D341Med (cell line): ENCODE data around the gene WDR59.
"Not testable (repeated sequence)": the region's sequence is repeated elsewhere in the genome, so short reads cannot be mapped to it uniquely, and the experiment has no call there.

Experiments
- DNase-seq: peaks from one replicate; pipeline ENCODE4 v3.0.0; 2012; ENCODE audit warnings: low spot score

The WDR59 gene, protein sequence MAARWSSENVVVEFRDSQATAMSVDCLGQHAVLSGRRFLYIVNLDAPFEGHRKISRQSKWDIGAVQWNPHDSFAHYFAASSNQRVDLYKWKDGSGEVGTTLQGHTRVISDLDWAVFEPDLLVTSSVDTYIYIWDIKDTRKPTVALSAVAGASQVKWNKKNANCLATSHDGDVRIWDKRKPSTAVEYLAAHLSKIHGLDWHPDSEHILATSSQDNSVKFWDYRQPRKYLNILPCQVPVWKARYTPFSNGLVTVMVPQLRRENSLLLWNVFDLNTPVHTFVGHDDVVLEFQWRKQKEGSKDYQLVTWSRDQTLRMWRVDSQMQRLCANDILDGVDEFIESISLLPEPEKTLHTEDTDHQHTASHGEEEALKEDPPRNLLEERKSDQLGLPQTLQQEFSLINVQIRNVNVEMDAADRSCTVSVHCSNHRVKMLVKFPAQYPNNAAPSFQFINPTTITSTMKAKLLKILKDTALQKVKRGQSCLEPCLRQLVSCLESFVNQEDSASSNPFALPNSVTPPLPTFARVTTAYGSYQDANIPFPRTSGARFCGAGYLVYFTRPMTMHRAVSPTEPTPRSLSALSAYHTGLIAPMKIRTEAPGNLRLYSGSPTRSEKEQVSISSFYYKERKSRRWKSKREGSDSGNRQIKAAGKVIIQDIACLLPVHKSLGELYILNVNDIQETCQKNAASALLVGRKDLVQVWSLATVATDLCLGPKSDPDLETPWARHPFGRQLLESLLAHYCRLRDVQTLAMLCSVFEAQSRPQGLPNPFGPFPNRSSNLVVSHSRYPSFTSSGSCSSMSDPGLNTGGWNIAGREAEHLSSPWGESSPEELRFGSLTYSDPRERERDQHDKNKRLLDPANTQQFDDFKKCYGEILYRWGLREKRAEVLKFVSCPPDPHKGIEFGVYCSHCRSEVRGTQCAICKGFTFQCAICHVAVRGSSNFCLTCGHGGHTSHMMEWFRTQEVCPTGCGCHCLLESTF

DNA sequence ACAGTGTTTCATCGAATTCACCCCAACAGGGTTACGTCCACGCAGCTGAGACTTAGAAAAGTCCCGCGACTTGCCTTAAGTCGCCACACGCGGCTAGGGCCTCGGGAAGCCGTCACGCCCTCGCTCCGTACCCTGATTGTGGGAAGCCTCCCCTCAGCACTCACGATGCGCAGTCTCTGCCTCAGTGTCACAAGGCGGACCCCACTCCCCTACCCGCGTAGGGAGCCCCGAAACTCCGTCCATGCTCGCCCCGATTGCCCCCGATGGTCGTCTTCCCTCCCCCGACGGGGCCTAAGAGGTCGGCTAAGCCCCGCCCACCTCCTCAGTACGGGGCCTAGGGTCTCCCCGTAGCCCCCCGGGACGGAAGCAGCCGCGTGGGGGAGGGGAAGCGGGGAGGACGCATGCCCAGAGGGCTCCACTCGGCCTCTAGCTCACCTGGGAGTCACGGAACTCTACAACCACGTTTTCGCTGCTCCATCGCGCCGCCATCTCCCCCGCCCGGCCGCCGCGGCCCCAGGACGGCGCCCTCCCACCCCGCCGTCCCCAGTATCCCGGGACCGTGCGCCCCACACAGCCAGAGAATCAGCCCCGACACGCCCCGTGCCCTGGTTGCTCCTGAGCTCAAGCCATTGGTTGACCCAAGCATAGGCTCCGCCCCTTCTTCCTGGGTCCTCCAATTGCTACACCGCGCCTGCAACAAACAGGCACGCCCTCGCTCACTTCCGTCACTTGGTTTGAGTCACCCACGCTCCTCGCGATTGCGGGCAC is at the start of gene WDR59:
Gene WDR59 (minus strand): TSS at position 595 of the 768 bp plus-strand sequence. CDS start 106 bp downstream, at position 489.
- DNase-seq: peak; percentile 95

DNA sequence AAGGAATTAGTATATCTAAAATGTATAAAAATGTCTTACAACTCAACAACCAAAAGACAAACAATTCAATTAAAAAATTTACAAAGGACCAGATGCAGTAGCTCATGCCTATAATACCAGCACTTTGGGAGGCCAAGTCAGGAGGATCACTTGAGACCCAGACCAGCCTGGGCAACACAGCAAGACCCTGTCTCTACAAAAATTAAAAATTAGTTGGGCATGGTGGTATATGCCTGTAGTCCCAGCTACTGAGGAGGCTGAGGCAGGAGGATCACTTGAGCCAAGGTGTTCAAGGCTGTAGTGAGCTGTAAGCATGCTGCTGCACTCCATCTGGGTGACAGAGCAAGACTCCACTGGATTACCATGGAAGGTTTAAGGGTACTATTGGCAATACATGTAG is 47.7 kb upstream of the WDR59 start:
- DNase-seq: no peak

DNA sequence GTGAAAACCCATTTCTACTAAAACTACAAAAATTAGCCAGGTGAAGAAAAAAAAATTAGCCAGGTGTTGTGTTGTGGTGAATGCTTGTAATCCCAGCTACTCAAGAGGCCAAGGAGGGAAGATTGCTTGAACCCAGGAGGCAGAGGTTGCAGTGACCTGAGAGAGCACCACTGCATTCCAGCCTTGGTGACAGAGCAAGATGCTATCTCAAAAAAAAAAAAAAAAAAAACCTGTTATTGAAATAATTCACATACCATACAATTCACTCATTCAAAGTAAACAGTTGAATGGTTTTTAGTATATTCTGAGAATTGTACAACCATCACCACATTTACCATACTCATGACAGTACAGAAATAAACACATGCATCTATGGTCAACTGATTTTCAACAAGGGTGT is 44.9 kb upstream of the WDR59 start:
- no peak for DNase-seq

DNA sequence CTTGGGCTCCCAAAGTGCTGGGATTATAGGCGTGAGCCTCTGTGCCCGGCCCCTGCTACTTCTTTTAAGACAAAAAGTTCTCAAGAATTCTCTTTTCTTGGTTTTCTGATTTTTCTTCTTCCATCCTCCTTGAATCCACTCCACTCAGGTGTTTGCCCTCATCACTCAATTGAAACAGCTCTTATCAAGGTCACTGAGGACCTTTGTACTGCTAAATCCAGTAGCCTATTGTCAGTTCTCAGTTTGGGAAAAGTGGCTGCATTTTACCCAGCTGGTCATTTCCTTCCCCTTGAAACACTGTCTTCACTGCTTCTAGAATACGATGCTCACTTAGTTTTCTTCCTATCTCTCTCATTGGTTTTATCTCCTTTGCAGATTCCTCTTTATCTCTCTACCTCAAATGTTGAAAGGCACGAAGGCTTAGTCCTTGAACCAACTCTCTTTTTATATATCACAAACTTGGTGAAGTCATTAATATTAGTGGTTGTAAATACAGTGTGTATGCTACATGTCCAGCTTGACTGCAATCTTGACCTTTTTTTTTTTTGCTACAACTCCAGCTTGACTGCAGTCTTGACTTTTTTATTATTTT is 43.7 kb upstream of the WDR59 start:
- no peak for DNase-seq

DNA sequence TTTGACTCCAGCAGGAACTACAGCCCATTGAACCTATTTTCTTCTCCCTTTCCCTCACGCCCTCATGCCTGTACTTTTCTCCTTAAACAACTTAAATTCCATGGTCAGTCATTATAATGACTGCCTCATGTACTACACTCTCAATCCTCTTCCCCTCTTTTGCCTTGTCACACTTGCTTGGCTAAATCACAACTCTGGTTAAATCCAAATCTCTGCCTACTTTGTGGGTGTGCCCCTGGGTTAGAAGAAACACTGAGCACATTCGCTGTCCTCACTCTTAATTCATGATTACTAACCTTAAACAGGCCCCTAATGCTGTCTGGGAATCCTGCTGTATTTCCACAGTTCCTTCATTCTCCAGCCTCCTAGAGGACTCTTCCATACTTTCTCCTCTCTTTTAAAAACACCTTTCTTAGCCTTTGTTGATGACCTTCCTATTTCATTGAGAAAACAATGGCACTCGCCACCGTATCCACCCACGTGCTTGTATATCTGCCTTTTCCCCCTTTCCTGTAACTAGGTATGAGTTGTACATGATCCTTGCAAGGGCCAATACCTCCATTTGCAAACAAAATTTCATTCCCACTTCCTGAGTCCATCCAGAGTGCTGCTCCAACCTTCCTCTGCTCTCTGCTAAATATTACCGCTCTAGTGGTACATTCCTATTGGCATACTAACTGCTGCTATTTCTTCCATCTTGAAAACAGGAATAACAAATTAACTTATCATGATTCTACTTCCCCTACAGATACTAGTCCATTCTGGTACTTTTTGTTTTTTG is 42.8 kb upstream of the WDR59 start:
- no peak for DNase-seq

DNA sequence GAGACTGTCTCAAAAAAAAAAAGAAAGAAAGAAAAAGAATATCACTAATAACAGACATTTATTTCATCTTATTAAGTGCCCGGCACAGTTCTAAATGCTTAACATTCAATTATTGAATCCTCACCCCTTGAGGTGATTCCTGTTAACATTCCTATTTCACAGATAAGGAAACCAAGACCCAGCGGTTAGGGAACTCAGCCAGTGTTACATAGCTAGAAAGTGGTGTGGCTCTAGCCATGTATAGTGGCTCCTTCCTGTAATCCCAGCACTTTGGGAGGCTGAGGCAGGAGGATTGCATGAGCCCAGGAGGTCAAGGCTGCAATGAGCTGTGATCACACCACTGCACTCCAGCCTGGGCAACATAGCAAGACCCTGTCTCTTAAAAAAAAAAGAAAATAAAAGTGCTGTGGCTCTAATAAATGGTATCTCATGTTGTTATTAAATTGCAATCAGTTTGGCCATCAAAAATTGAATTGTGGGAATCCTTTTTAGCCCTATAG is 42.0 kb upstream of the WDR59 start:
- no peak for DNase-seq

DNA sequence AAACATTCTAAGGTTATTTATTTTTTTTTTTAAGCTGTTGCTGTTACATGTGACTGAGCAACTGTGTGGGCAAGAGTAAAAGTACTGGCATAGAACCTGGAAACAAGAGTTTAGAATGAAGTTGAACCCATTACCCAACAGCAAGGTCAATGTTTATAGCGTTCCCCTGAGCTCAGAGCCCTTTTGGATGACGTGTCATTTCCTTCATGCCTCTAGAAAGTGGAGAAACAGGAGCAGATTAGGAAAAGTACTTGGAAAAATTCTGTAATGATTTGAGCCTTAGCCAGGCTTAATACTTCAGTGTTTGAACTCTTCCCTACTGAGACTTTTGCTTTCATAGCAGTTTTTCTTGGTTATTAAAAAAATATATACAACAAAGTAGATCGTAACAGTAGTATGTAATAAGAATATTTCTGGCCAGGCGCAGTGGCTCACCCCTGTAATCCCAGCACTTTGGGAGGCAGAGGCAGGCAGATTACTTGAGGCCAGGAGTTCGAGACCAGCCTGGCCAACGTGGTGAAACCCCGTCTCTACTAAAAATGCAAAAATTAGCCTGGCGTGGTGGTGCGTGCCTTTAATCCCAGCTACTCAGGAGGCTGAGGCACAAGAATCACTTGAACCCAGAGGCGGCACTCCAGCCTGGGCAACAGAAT is 41.4 kb upstream of the WDR59 start:
- not testable (repeated sequence) for DNase-seq

DNA sequence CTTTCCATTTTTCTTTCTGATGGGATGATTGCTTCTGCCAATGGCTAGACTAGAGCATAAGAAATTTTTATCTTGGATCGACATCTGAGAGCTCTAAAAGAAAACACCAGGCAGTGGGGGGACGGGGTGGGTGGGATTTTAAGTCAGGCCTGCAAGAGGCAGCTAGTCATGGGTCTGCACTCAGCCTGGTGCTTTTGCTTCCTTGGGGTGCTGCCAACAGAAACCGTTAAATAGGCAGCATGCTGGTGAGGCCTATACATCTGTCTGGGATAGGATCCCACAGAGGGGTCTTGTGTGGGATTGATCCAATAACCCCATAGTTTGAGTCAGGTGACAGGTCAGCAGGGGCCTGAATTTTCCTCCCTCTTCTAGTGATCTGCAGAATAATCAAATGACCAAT is 40.8 kb upstream of the WDR59 start:
- DNase-seq: no peak

DNA sequence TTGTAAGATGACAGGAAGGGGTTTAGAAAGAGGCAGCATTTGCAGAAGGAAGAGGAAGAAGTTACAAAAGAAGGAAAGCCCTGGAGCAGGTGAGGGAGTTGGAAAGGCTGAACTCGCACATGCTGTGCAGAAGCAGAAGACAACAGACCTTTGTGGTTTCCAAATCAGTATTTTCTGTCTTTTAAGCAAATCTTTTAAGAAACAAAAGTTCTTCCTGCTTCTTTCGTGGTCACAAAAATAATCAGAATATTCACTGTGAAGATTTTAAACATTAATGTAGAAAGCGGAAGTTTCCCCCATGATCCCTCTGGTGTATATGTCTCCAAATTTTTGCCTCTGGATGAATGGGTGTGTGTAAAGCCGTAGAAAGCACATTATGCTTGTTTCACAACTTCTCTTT is 39.7 kb upstream of the WDR59 start:
- DNase-seq: no peak

DNA sequence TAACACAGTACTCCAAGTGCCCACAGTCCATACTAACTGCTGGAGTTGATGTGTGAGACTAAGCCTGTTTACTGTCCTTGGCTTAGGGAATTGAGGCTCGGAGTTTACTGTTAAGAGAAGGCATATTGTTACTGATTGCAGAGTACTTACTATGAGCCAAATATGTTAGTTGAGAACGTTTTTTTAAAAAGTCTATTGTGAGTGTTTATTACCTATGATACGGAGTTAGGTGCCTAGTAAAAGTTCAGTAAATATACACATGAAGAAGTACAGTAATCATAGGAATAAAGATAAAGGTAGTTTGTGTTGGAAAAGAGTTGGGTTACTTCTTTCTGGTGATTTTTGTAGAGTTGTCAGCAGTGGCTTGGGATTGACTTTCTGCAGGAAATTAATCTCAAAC is 39.3 kb upstream of the WDR59 start:
- no peak for DNase-seq

DNA sequence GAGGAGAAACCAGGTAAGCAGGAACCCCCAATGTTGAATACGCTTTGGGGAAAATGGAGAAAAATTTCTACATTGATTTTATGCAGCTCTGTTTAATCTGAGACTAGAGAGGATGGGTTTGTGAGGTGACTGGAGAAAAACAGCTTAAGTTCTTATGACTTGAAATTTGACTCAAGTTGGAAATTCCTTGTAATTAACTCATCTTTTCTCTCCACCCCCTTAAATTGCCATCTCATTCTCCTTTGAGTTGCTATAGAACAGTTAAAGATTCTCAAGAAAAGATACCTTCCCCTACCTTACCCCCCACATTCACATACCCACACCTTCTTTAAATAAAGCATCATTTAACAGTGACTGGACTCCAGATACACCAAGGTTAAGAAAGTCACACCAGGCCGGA is 38.1 kb upstream of the WDR59 start:
- no peak for DNase-seq

DNA sequence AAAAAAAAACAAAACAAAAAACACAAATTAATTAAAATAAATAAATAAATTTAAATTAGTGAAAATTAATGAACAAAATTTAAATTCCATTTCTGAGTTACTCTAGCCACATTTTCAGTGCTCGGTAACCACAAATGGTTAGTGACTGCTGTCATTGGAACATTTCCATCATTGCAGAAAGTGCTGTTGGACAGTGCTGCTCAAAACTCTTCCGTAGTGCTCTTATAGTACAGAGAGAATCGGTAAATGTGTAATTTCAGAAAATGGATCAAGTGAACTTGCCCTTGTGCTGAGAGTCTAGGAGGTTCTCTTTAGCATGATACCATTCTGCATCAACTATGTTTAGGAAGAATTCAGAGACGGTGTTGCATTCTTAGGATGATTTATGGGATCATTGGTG is 37.6 kb upstream of the WDR59 start:
- no peak for DNase-seq

DNA sequence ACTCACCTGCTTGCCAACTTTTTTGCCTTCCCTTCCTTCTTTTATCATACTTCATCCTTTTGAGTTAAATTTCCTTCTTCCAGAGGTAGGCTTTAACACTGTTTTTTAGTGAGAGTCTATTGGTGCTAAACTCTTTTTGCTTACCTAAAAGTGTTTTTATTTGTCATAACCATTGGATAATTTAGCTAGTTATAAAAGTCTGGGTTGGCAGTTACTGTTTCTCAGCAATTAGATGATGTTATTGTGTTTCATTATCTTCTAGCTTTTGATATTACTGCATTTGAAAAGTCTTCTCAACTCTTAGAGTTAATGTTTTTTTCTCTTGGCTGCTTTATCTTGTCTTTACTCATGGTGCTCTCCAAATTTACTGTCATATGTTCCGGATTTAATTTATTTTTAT is 36.5 kb upstream of the WDR59 start:
- DNase-seq: no peak

DNA sequence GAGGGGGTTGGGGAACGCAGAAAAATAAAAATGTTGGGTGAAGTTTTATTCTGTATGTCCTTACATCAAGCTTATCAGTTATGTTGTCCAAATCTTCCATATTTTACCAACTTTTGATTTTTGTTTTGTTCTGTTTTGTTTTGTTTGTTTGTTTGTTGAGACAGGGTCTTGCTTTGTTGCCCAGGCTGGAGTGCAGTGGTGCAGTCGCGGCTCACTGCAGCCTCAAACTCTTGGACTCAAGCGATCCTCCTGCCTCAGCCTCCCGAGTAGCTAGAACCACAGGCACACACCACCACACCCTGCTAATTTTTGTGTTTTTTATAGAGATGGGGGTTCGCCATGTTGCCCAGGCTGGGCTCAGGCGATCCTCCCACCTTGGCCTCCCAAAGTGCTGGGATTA is 34.7 kb upstream of the WDR59 start:
- DNase-seq: no peak

DNA sequence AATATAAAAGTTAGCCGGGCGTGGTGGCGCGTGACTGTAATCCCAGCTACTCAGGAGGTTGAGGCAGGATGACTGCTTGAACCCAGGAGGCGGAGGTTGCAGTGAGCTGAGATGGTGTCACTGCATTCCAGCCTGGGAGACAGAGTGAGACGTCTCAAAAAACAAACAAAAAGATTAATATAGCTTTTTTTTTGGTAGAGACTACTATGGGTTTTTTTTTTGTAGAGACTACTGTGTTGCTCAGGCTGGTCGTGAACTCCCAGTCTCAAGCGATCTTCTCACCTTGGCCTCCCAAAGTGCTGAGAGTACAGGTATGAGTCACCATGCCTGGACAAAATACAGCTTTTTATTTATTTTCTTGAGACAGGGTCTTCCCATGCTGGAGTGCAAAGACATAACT is 34.1 kb upstream of the WDR59 start:
- DNase-seq: no peak

DNA sequence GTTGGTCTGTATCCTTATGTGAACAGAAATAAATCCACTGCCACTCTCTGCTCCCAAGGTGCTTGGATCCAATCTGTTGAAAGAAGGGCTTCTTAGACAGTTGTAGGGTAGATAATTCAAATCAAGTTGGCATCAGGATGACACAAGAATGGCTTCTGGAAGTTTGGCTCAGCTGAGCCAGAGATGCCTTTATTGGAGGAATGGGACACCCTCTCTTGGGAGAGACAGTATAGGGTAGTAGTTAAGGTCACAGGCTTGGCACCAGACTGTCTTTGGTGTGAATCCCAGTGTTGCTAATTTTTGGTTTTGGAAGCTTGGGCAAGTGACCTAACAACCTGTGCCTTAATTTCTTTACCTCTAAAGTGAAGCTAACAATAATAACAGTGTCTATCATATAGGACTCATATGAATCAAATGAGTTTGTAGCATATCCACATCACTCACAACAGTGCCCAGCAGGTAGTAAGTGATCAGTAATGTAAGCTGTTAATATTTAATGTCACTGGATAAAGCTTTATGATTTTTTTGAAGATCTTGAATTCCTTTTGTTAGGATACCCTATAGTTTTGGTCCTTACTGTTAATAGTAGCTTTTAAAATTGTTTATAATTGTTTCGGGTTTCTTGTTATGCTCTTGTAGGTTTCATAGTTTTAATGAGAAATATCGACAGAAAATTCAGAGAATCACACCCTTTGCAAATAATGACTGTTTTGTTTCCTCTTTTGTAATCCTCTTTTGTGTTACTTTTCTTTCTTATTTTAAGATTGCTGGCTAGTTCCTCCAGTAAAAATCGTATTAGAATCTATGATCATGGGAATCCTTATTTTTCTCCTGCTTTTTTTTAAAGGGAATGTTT is 33.0 kb upstream of the WDR59 start:
- no peak for DNase-seq

DNA sequence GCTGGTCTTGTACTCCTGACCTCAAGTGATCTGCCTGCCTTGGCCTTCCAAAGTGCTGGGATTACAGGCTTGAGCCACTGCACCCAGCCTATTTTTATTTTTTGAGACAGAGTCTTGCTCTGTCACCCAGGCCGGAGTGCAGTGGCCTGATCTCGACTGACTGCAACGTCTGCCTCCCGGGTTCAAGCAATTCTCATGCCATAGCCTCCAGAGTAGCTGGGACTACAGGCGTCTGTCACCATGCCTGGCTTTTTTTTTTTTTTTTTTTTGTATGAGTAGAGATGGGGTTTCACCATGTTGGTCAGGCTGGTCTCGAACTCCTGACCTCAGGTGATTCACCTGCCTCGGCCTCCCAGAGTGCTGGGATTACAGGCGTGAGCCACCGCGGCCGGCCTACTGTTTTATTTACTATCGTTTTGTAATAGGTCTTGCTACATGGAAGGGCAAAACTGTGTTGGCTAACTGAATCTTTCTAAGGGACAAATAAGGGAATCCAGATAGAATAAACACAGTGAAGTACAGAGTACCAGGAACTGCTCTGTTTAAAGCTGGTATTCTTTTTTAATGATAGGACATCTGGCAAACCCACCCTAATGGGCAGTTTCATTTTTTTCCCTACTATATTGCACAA is 31.6 kb upstream of the WDR59 start:
- DNase-seq: not testable (repeated sequence)

DNA sequence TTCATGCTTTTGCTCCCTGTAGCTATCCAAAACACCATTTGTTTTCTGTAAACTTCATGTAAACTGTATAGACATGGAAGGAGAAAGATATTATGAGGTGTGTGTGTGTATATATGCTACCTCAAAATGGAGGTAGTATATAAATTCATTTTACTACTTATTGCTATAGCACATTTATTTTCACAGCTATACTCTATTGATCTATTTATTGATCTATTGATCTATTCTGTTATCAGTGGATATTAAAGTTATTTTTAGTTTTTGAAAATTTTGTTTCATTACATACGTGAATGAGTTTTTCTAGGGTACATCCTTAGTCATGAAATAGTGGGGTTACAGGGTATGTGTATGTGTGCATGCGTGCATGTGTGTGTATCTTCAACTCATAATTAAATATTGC is 29.4 kb upstream of the WDR59 start:
- DNase-seq: no peak

DNA sequence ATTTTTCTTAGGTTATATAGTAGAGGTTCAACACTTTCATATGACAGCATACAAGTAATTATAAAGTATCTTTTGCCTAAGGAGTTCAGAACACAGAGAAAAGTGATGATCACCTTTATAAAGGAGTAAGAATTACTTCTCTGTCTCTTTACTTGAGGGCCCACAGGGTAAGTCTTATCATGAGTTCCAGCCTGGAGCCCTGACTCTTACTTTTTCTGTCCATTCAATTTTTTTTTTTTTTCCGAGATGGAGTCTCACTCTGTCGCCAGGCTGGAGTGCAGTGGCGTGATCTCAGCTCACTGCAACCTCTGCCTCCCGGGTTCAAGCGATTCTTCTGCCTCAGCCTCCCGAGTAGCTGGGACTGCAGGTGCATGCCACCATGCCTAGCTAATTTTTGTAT is 28.2 kb upstream of the WDR59 start:
- DNase-seq: not testable (repeated sequence)
